ENCODE measurements around the gene MCOLN2.
"Not testable (repeated sequence)": the region's sequence is repeated elsewhere in the genome, so short reads cannot be mapped to it uniquely, and the experiment has no call there.

MCOLN2 gene

GRCh38 chr1:84986561-84986960 lies 10.4 kb downstream of the MCOLN2 start:
- DNase-seq (ENCODE audit: low read depth in 2 of 2, low spot score in 1 of 2) = not testable (repeated sequence)

- no peak for DNase-seq (ENCODE audit: low read depth in 2 of 2, low spot score in 1 of 2)
Measured at GRCh38 chr1:84985365-84985764, 11.5 kb downstream of the MCOLN2 start.

GRCh38 chr1:84982395-84982794 lies 14.5 kb downstream of the MCOLN2 start:
- no peak for DNase-seq (ENCODE audit: low read depth in 2 of 2, low spot score in 1 of 2)

GRCh38 chr1:84975035-84975434 lies 21.9 kb downstream of the MCOLN2 start:
- DNase-seq (ENCODE audit: low read depth in 2 of 2, low spot score in 1 of 2) = no peak

- no peak for DNase-seq (ENCODE audit: low read depth in 2 of 2, low spot score in 1 of 2)
Measured at GRCh38 chr1:84973498-84974334, 23.2 kb downstream of the MCOLN2 start.

GRCh38 chr1:84972377-84972987 lies 24.4 kb downstream of the MCOLN2 start:
- no peak for DNase-seq (ENCODE audit: low read depth in 2 of 2, low spot score in 1 of 2)

- no peak for DNase-seq (ENCODE audit: low read depth in 2 of 2, low spot score in 1 of 2)
Measured at GRCh38 chr1:84971957-84972356, 25.0 kb downstream of the MCOLN2 start.

GRCh38 chr1:84969489-84970250 lies 27.2 kb downstream of the MCOLN2 start:
- no peak for DNase-seq (ENCODE audit: low read depth in 2 of 2, low spot score in 1 of 2)

GRCh38 chr1:84968865-84969264 lies 28.0 kb downstream of the MCOLN2 start:
- no peak for DNase-seq (ENCODE audit: low read depth in 2 of 2, low spot score in 1 of 2)

GRCh38 chr1:84968101-84968500 lies 28.8 kb downstream of the MCOLN2 start:
- DNase-seq (ENCODE audit: low read depth in 2 of 2, low spot score in 1 of 2) = no peak

- DNase-seq (ENCODE audit: low read depth in 2 of 2, low spot score in 1 of 2) = no peak
Measured at GRCh38 chr1:84967666-84968065, 29.2 kb downstream of the MCOLN2 start.

- DNase-seq (ENCODE audit: low read depth in 2 of 2, low spot score in 1 of 2) = no peak
Measured at GRCh38 chr1:84963021-84963420, 33.9 kb downstream of the MCOLN2 start.

GRCh38 chr1:84961316-84961715 lies 35.6 kb downstream of the MCOLN2 start:
- DNase-seq (ENCODE audit: low read depth in 2 of 2, low spot score in 1 of 2) = no peak

GRCh38 chr1:84960371-84960770 lies 36.5 kb downstream of the MCOLN2 start:
- no peak for DNase-seq (ENCODE audit: low read depth in 2 of 2, low spot score in 1 of 2)

GRCh38 chr1:84959294-84959693 lies 37.6 kb downstream of the MCOLN2 start:
- no peak for DNase-seq (ENCODE audit: low read depth in 2 of 2, low spot score in 1 of 2)

- DNase-seq (ENCODE audit: low read depth in 2 of 2, low spot score in 1 of 2) = no peak
Measured at GRCh38 chr1:84957966-84958365, 38.9 kb downstream of the MCOLN2 start.

- DNase-seq (ENCODE audit: low read depth in 2 of 2, low spot score in 1 of 2) = no peak
Measured at GRCh38 chr1:84956655-84957054, 40.3 kb downstream of the MCOLN2 start.

GRCh38 chr1:84956097-84956496 lies 40.8 kb downstream of the MCOLN2 start:
- no peak for DNase-seq (ENCODE audit: low read depth in 2 of 2, low spot score in 1 of 2)

GRCh38 chr1:84949664-84950063 lies 47.2 kb downstream of the MCOLN2 start:
- DNase-seq (ENCODE audit: low read depth in 2 of 2, low spot score in 1 of 2) = no peak

- DNase-seq (ENCODE audit: low read depth in 2 of 2, low spot score in 1 of 2) = no peak
Measured at GRCh38 chr1:84947536-84948410, 49.1 kb downstream of the MCOLN2 start.

- DNase-seq (ENCODE audit: low read depth in 2 of 2, low spot score in 1 of 2) = no peak
Measured at GRCh38 chr1:84946631-84947030, 50.3 kb downstream of the MCOLN2 start.
